Skin of body (tissue), 2 donors: ENCODE measurements around the gene SERPINA12. TPM values are rescaled to one million over a fixed set of nuclear protein-coding genes. Genes with fewer than 3 reads are reported as not detected.
"Not testable (repeated sequence)": the region's sequence is repeated elsewhere in the genome, so short reads cannot be mapped to it uniquely, and the experiment has no call there.

Experiments used
- DNase-seq: peaks from one replicate; lab custom pipeline; 2025; lab: John Stamatoyannopoulos, UW
- total RNA-seq: library from RNA; depleted of rRNA; stranded (reverse); fragments of >200 nt; gene quantifications from one replicate; pipeline ENCODE4 v1.2.3, GENCODE V29; 2014

The SERPINA12 gene
- total RNA-seq, 1 donor from 2014 or later, result 16.9 TPM

GRCh38 chr14:94494085-94494484 is 15.2 kb downstream of the SERPINA12 start:
- DNase-seq, result no peak

- no peak for DNase-seq
These were observed 17.8 kb downstream of the SERPINA12 start for GRCh38 chr14:94491511-94491910.

GRCh38 chr14:94489336-94489735 is 19.9 kb downstream of the SERPINA12 start:
- DNase-seq, result no peak

GRCh38 chr14:94486883-94487282 is 22.4 kb downstream of the SERPINA12 start:
- no peak for DNase-seq

GRCh38 chr14:94485944-94486841 is 23.1 kb downstream of the SERPINA12 start:
- no peak for DNase-seq

- DNase-seq, result no peak
These were observed 24.8 kb downstream of the SERPINA12 start for GRCh38 chr14:94484481-94484880.

GRCh38 chr14:94483729-94484275 is 25.5 kb downstream of the SERPINA12 start:
- DNase-seq, result no peak

GRCh38 chr14:94483071-94483451 is 26.2 kb downstream of the SERPINA12 start:
- DNase-seq, result no peak

- DNase-seq, result not testable (repeated sequence)
These were observed 26.9 kb downstream of the SERPINA12 start for GRCh38 chr14:94482132-94483070.

GRCh38 chr14:94481468-94482131 is 27.7 kb downstream of the SERPINA12 start:
- DNase-seq, result no peak

- no peak for DNase-seq
These were observed 28.5 kb downstream of the SERPINA12 start for GRCh38 chr14:94480809-94481208.

GRCh38 chr14:94478420-94478819 is 30.8 kb downstream of the SERPINA12 start:
- no peak for DNase-seq

GRCh38 chr14:94476023-94476422 is 33.2 kb downstream of the SERPINA12 start, which contains the start of gene SERPINA9:
Gene SERPINA9, minus strand, starts transcription at chr14:94476197. Its CDS starts 6,357 bp downstream, at chr14:94469840.
- DNase-seq, result no peak

GRCh38 chr14:94474581-94475031 is 34.7 kb downstream of the SERPINA12 start:
- DNase-seq, result no peak

- no peak for DNase-seq
These were observed 35.4 kb downstream of the SERPINA12 start for GRCh38 chr14:94473666-94474410.

GRCh38 chr14:94472842-94473241 is 36.4 kb downstream of the SERPINA12 start:
- DNase-seq, result no peak

GRCh38 chr14:94471045-94471444 is 38.2 kb downstream of the SERPINA12 start:
- DNase-seq, result no peak

- DNase-seq, result no peak
These were observed 39.0 kb downstream of the SERPINA12 start for GRCh38 chr14:94470311-94470710.

- no peak for DNase-seq
These were observed 40.0 kb downstream of the SERPINA12 start for GRCh38 chr14:94469261-94469660.
